ENCODE measurements around the gene HMGCS1.

GRCh38 chr5:43352131-43352530, 38.9 kb upstream of the HMGCS1 start:
- TF ChIP-seq CTCF (IDR thresholded peaks at IDR 0.05 in 4 of 5, conservative IDR thresholded peaks at IDR 0.05 in 1 of 5) (no peak), POLR2A (IDR thresholded peaks at IDR 0.05) (no peak)

Data from gastrocnemius medialis (tissue), 4 donors.